NCI-H2107 treated with DMSO at 0.1 percent for 48 hours (cell line): Measurements from ENCODE around the gene SUCO.

Source experiments
- DNase-seq: peaks from one replicate; lab custom pipeline; 2025; ENCODE audit not compliant: unreplicated experiment; lab: John Stamatoyannopoulos, UW

SUCO gene

GRCh38 chr1:172646653-172647052 is 113.7 kb downstream of the SUCO start:
- DNase-seq, result no peak

- DNase-seq, result no peak
Measured at GRCh38 chr1:172647110-172647564, 114.2 kb downstream of the SUCO start.

DNA sequence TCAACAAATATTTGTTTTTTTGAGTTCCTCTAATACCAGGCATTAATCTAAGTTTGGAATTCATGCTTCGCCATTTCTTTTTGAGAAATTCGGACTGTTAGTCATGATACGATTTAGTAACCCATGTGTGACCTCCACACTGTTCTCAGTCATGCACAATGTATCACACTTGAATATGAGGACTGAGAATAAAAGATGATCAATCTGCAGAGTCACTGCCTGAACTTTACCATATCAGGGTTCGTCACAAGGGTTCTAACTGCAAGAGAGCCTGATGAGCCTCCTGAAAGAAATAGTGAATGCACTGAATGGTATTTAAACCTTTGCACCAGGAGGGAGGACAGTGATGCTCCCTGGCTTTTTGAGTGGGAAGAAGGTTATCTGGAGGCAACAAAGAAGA is 115.0 kb downstream of the SUCO start:
- no peak for DNase-seq

GRCh38 chr1:172650474-172651193 is 117.7 kb downstream of the SUCO start:
- no peak for DNase-seq

DNA sequence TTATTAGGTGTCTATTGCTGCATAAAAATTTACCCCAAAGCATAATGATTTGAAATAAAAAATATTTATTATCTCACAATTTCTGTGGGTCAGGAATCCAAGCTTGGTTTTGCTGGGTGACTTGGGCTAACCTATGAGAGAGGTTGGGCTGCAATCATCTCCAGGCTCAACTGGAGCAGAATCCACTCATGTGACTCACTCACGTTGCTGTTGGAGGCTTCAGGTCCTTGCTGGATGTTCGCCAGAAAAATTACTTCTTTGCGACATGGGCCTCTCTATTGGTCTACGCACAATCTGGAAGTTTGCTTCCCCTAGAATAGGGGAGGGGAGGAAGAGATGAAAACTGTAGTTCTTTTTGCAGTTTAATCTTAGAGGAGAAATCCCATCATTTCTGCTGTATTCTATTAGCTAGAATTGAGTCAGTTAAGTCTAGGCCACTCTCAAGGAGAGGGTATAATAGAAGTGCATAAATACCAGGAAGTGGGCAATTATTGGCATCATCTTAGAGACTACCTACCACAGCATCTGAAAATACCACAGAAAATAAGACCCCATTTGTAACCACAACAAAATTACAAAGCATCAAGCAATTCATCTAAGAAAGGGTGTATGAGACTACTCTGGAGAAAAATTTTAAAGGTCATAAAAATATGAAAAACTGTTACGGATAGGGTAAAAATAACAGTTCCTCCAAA is 120.2 kb downstream of the SUCO start:
- DNase-seq, result no peak

DNA sequence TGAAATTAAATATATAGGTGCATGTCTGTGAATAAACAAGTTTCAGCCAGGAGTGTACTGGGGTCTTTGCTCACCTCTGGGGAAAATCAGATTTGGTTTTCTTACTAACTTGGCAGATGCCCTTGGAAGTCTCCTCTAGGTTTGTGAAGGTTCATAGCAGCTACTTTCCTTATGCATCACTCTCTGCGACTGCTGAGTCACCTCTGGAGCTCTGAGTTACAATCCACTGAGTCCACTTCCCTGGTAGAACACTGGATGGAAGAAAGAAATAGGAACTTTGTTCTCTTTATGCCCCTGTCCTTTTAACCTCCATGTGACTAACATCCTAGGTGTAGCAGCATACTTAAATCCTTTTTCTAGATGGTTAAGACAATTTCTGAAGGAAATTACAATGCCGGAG is 121.6 kb downstream of the SUCO start:
- no peak for DNase-seq

DNA sequence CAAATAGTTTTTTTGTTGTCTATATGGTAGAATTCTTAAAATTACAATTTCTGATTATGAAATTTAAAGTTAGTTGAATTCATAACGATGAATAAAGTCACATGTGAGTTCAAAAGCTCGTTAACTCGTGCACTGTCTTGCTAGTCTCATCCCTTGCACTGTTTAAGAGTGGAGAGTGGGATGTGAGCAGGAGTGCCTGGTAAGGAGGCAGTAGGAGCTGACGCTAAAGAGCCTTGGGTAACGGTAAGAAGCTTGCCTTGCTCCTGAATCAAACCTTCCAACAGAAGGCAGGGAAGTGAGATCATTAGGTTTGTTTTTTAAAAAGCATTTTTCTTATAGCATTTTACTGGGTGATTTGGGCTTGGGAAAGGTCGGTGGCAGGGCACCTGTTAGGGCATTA is 123.6 kb downstream of the SUCO start:
- no peak for DNase-seq

- DNase-seq, result no peak
Measured at GRCh38 chr1:172657586-172657985, 124.6 kb downstream of the SUCO start.

- DNase-seq, result no peak
Measured at GRCh38 chr1:172658871-172659453, 126.0 kb downstream of the SUCO start, which contains the start of gene FASLG. Gene FASLG, plus strand, starts transcription at chr1:172659103. Its CDS starts 99 bp downstream, at chr1:172659202.

GRCh38 chr1:172661107-172661506 is 128.2 kb downstream of the SUCO start:
- DNase-seq, result no peak
